Activated naive CD4-positive, alpha-beta T cell treated with anti-CD3 and anti-CD28 coated beads, Interleukin-2, amount 50 U/mL, for 24 hours (primary cell): ENCODE measurements around the gene HYLS1.

Source experiments
- H3K27ac Mint-ChIP-seq: one replicate; pipeline ENCODE4 v1.8.0; 2021; ENCODE audit warnings: mild to moderate bottlenecking, mixed read lengths
- H3K27me3 Mint-ChIP-seq: one replicate; pipeline ENCODE4 v1.8.0; 2021; ENCODE audit warnings: mixed read lengths
- H3K36me3 Mint-ChIP-seq: one replicate; pipeline ENCODE4 v1.8.0; 2021; ENCODE audit warnings: mixed read lengths
- H3K4me1 Mint-ChIP-seq: one replicate; pipeline ENCODE4 v1.8.0; 2021; ENCODE audit warnings: mixed read lengths
- H3K4me3 Mint-ChIP-seq: one replicate; pipeline ENCODE4 v1.8.0; 2021; ENCODE audit warnings: mild to moderate bottlenecking, mixed read lengths
- H3K9me3 Mint-ChIP-seq: one replicate; pipeline ENCODE4 v1.8.0; 2021; ENCODE audit warnings: mixed read lengths

The HYLS1 gene

GRCh38 chr11:125923633-125924032 is 36.2 kb downstream of the HYLS1 start:
- no peaks in the 10 kb centered on the region for H3K9me3 Mint-ChIP-seq
- no peak overlapping the region for H3K4me3 Mint-ChIP-seq
- no peaks in the 10 kb centered on the region for H3K36me3 Mint-ChIP-seq
- peaks cover 7% of the 10 kb centered on the region for H3K27me3 Mint-ChIP-seq
- no peaks in the 10 kb centered on the region for H3K4me1 Mint-ChIP-seq
- no peak overlapping the region for H3K27ac Mint-ChIP-seq

- Mint-ChIP-seq H3K27me3 (peaks cover 7% of the 10 kb centered on the region), H3K36me3 (no peaks in the 10 kb centered on the region), H3K4me3 (no peak overlapping the region), H3K4me1 (no peaks in the 10 kb centered on the region), H3K9me3 (no peaks in the 10 kb centered on the region), H3K27ac (no peak overlapping the region)
Observed at GRCh38 chr11:125924384-125925007, 37.0 kb downstream of the HYLS1 start.

- no peaks in the 10 kb centered on the region for H3K36me3 Mint-ChIP-seq
- no peaks in the 10 kb centered on the region for H3K4me1 Mint-ChIP-seq
- peaks cover 5% of the 10 kb centered on the region for H3K27me3 Mint-ChIP-seq
- H3K4me3 Mint-ChIP-seq, result no peak overlapping the region
- no peaks in the 10 kb centered on the region for H3K9me3 Mint-ChIP-seq
- H3K27ac Mint-ChIP-seq, result no peak overlapping the region
Observed at GRCh38 chr11:125925247-125925740, 37.8 kb downstream of the HYLS1 start.

GRCh38 chr11:125925804-125926203 is 38.3 kb downstream of the HYLS1 start:
- Mint-ChIP-seq H3K27ac (no peak overlapping the region), H3K27me3 (peaks cover 5% of the 10 kb centered on the region), H3K4me1 (no peaks in the 10 kb centered on the region), H3K9me3 (no peaks in the 10 kb centered on the region), H3K36me3 (no peaks in the 10 kb centered on the region), H3K4me3 (no peak overlapping the region)

- Mint-ChIP-seq H3K27me3 (peaks cover 5% of the 10 kb centered on the region), H3K36me3 (no peaks in the 10 kb centered on the region), H3K9me3 (no peaks in the 10 kb centered on the region), H3K27ac (peak overlapping the region; percentile 17), H3K4me1 (no peaks in the 10 kb centered on the region), H3K4me3 (no peak overlapping the region)
Observed at GRCh38 chr11:125926682-125927081, 39.2 kb downstream of the HYLS1 start.

GRCh38 chr11:125929445-125930075 is 42.1 kb downstream of the HYLS1 start:
- H3K4me3 Mint-ChIP-seq, result no peak overlapping the region
- H3K4me1 Mint-ChIP-seq, result no peaks in the 10 kb centered on the region
- H3K9me3 Mint-ChIP-seq, result no peaks in the 10 kb centered on the region
- H3K27ac Mint-ChIP-seq, result no peak overlapping the region
- H3K27me3 Mint-ChIP-seq, result peaks cover 5% of the 10 kb centered on the region
- H3K36me3 Mint-ChIP-seq, result no peaks in the 10 kb centered on the region

- Mint-ChIP-seq H3K27me3 (peaks cover 5% of the 10 kb centered on the region), H3K27ac (no peak overlapping the region), H3K9me3 (no peaks in the 10 kb centered on the region), H3K4me3 (no peak overlapping the region), H3K4me1 (no peaks in the 10 kb centered on the region), H3K36me3 (no peaks in the 10 kb centered on the region)
Observed at GRCh38 chr11:125930076-125930450, 42.6 kb downstream of the HYLS1 start.

GRCh38 chr11:125931116-125931515 is 43.6 kb downstream of the HYLS1 start:
- Mint-ChIP-seq H3K9me3 (no peaks in the 10 kb centered on the region), H3K4me3 (no peak overlapping the region), H3K4me1 (no peaks in the 10 kb centered on the region), H3K36me3 (no peaks in the 10 kb centered on the region), H3K27ac (no peak overlapping the region), H3K27me3 (peaks cover 5% of the 10 kb centered on the region)

GRCh38 chr11:125931668-125932067 is 44.2 kb downstream of the HYLS1 start:
- peaks cover 5% of the 10 kb centered on the region for H3K27me3 Mint-ChIP-seq
- H3K9me3 Mint-ChIP-seq, result no peaks in the 10 kb centered on the region
- no peak overlapping the region for H3K27ac Mint-ChIP-seq
- no peaks in the 10 kb centered on the region for H3K4me1 Mint-ChIP-seq
- no peak overlapping the region for H3K4me3 Mint-ChIP-seq
- H3K36me3 Mint-ChIP-seq, result no peaks in the 10 kb centered on the region

- Mint-ChIP-seq H3K36me3 (no peaks in the 10 kb centered on the region), H3K4me3 (no peak overlapping the region), H3K27me3 (peaks cover 3% of the 10 kb centered on the region), H3K4me1 (no peaks in the 10 kb centered on the region), H3K27ac (no peak overlapping the region), H3K9me3 (no peaks in the 10 kb centered on the region)
Observed at GRCh38 chr11:125932301-125932700, 44.8 kb downstream of the HYLS1 start.

GRCh38 chr11:125933030-125933813 is 45.8 kb downstream of the HYLS1 start:
- Mint-ChIP-seq H3K9me3 (no peaks in the 10 kb centered on the region), H3K4me3 (no peak overlapping the region), H3K27me3 (peaks cover 3% of the 10 kb centered on the region), H3K36me3 (no peaks in the 10 kb centered on the region), H3K27ac (no peak overlapping the region), H3K4me1 (peaks cover 2% of the 10 kb centered on the region)

- no peaks in the 10 kb centered on the region for H3K9me3 Mint-ChIP-seq
- no peak overlapping the region for H3K27ac Mint-ChIP-seq
- no peaks in the 10 kb centered on the region for H3K27me3 Mint-ChIP-seq
- no peaks in the 10 kb centered on the region for H3K36me3 Mint-ChIP-seq
- peaks cover 9% of the 10 kb centered on the region for H3K4me1 Mint-ChIP-seq
- H3K4me3 Mint-ChIP-seq, result no peak overlapping the region
Observed at GRCh38 chr11:125934473-125934872, 47.0 kb downstream of the HYLS1 start.

GRCh38 chr11:125935056-125935455 is 47.6 kb downstream of the HYLS1 start:
- Mint-ChIP-seq H3K4me1 (peaks cover 9% of the 10 kb centered on the region), H3K27me3 (no peaks in the 10 kb centered on the region), H3K4me3 (no peak overlapping the region), H3K9me3 (no peaks in the 10 kb centered on the region), H3K27ac (no peak overlapping the region), H3K36me3 (no peaks in the 10 kb centered on the region)

GRCh38 chr11:125935618-125936199 is 48.2 kb downstream of the HYLS1 start:
- H3K27ac Mint-ChIP-seq, result no peak overlapping the region
- H3K36me3 Mint-ChIP-seq, result no peaks in the 10 kb centered on the region
- H3K9me3 Mint-ChIP-seq, result no peaks in the 10 kb centered on the region
- peaks cover 9% of the 10 kb centered on the region for H3K4me1 Mint-ChIP-seq
- no peaks in the 10 kb centered on the region for H3K27me3 Mint-ChIP-seq
- no peak overlapping the region for H3K4me3 Mint-ChIP-seq

GRCh38 chr11:125938418-125938817 is 51.0 kb downstream of the HYLS1 start:
- Mint-ChIP-seq H3K9me3 (no peaks in the 10 kb centered on the region), H3K27me3 (no peaks in the 10 kb centered on the region), H3K4me1 (peaks cover 17% of the 10 kb centered on the region), H3K36me3 (no peaks in the 10 kb centered on the region), H3K27ac (no peak overlapping the region), H3K4me3 (no peak overlapping the region)

GRCh38 chr11:125939081-125939521 is 51.6 kb downstream of the HYLS1 start:
- H3K36me3 Mint-ChIP-seq, result no peaks in the 10 kb centered on the region
- H3K4me1 Mint-ChIP-seq, result peaks cover 17% of the 10 kb centered on the region
- H3K27ac Mint-ChIP-seq, result no peak overlapping the region
- H3K4me3 Mint-ChIP-seq, result no peak overlapping the region
- no peaks in the 10 kb centered on the region for H3K9me3 Mint-ChIP-seq
- no peaks in the 10 kb centered on the region for H3K27me3 Mint-ChIP-seq
